Esophagus (tissue), 2 donors: ENCODE measurements around the gene CUX1. TPM values are rescaled to one million over a fixed set of nuclear protein-coding genes. Genes with fewer than 3 reads are reported as not detected.
"Not testable (repeated sequence)": the region's sequence is repeated elsewhere in the genome, so short reads cannot be mapped to it uniquely, and the experiment has no call there.

ENCODE experiments used
- H3K27ac ChIP-seq, 2 donors: one replicate each; pipeline ENCODE4 v1.5.1; 2013; ENCODE audit warnings: low read depth in 2 of 2, mild to moderate bottlenecking in 2 of 2, inconsistent platforms in 1 of 2, low read length in 1 of 2, moderate library complexity in 1 of 2
- H3K27me3 ChIP-seq, 2 donors: one replicate each; pipeline ENCODE4 v1.6.1; 2013; ENCODE audit warnings: low read length in 2 of 2, control low read depth in 1 of 2, mild to moderate bottlenecking in 1 of 2; ENCODE audit not compliant: insufficient read depth in 2 of 2, control insufficient read depth in 1 of 2
- H3K36me3 ChIP-seq, 2 donors: one replicate each; pipeline ENCODE4 v1.6.1; 2013; ENCODE audit warnings: low read length in 1 of 2; ENCODE audit not compliant: control insufficient read depth in 2 of 2, insufficient read depth in 2 of 2
- H3K4me1 ChIP-seq, 2 donors: one replicate each; pipeline ENCODE4 v1.6.1; 2013; ENCODE audit warnings: low read length in 1 of 2; ENCODE audit not compliant: control insufficient read depth in 2 of 2, insufficient read depth in 2 of 2
- H3K4me3 ChIP-seq, 2 donors: one replicate each; pipeline ENCODE4 v1.5.1; 2013; ENCODE audit warnings: low read length in 2 of 2, mild to moderate bottlenecking in 2 of 2, low read depth in 1 of 2, moderate library complexity in 1 of 2
- H3K9me3 ChIP-seq, 2 donors: one replicate each; pipeline ENCODE4 v1.6.1; 2013; ENCODE audit warnings: mild to moderate bottlenecking in 2 of 2, low read depth in 1 of 2, low read length in 1 of 2, moderate library complexity in 1 of 2; ENCODE audit not compliant: control insufficient read depth in 2 of 2, insufficient read depth in 1 of 2
- WGBS, 2 donors: extraction: QIAGEN DNeasy Blood & Tissue Kit; methylation state at CpG; one replicate each; pipeline ENCODE4 v1.1.7; 2013; 5-methylcytosine and 5-hydroxymethylcytosine counted together
- polyA plus RNA-seq, 2 donors: library from polyadenylated mRNA; stranded (reverse); fragments of 200-250 nt; gene quantifications; one replicate each; pipeline ENCODE4 v1.2.3, GENCODE V29; 2013
- donor health status: healthy with polysubstance abuse.
- donor health status: Bipolar disorder and iron deficiency.

The CUX1 gene
- polyA plus RNA-seq, 2 donors = 19.6 to 21.7 TPM

GRCh38 chr7:101978683-101979082 is 161.3 kb downstream of the CUX1 start:
- H3K4me3 ChIP-seq = no peak overlapping the region
- H3K27me3 ChIP-seq = no peaks in the 10 kb centered on the region
- WGBS, 2 donors = 88 to 90% methylated on average over 10 of the region's 10 CpGs
- no peaks in the 10 kb centered on the region for H3K4me1 ChIP-seq
- no peak overlapping the region for H3K27ac ChIP-seq
- H3K9me3 ChIP-seq = no peaks in the 10 kb centered on the region
- no peaks in the 10 kb centered on the region for H3K36me3 ChIP-seq

GRCh38 chr7:101983147-101983811 is 165.9 kb downstream of the CUX1 start:
- peaks cover 3 to 8% of the 10 kb centered on the region in 2 donors for H3K4me1 ChIP-seq

GRCh38 chr7:101984133-101984879 is 166.9 kb downstream of the CUX1 start:
- no peaks in the 10 kb centered on the region for H3K27me3 ChIP-seq
- peaks cover 3 to 8% of the 10 kb centered on the region in 2 donors for H3K4me1 ChIP-seq
- no peak overlapping the region for H3K4me3 ChIP-seq
- no peaks in the 10 kb centered on the region for H3K36me3 ChIP-seq
- WGBS, 2 donors = 91 to 93% methylated on average over 18 of the region's 18 CpGs
- H3K9me3 ChIP-seq = no peaks in the 10 kb centered on the region
- H3K27ac ChIP-seq = no peak overlapping the region

More at GRCh38 chr7:101983147-101983811, 165.9 kb downstream of the CUX1 start:
- Histone ChIP-seq H3K4me3 (no peak overlapping the region), H3K36me3 (no peaks in the 10 kb centered on the region), H3K9me3 (no peaks in the 10 kb centered on the region), H3K27ac (no peak overlapping the region), H3K27me3 (no peaks in the 10 kb centered on the region)
- 91 to 92% methylated on average over 4 of the region's 4 CpGs for WGBS, 2 donors

GRCh38 chr7:101985057-101985902 is 167.9 kb downstream of the CUX1 start:
- Histone ChIP-seq H3K27ac (peak overlapping the region in 1 of 2 donors; percentile 24), H3K4me1 (peaks cover 3 to 8% of the 10 kb centered on the region in 2 donors), H3K9me3 (no peaks in the 10 kb centered on the region), H3K27me3 (no peaks in the 10 kb centered on the region), H3K4me3 (no peak overlapping the region), H3K36me3 (no peaks in the 10 kb centered on the region)
- 81 to 82% methylated on average over 14 of the region's 14 CpGs for WGBS, 2 donors

- peak overlapping the region in 1 of 2 donors; percentile 11 for H3K27ac ChIP-seq
- no peaks in the 10 kb centered on the region for H3K9me3 ChIP-seq
- no peaks in the 10 kb centered on the region for H3K27me3 ChIP-seq
- no peaks in the 10 kb centered on the region for H3K36me3 ChIP-seq
- H3K4me3 ChIP-seq = no peak overlapping the region
- H3K4me1 ChIP-seq = peaks cover 3 to 8% of the 10 kb centered on the region in 2 donors
- 77 to 79% methylated on average over 16 of the region's 16 CpGs for WGBS, 2 donors
Observed at GRCh38 chr7:101985903-101986734, 168.7 kb downstream of the CUX1 start.

- Histone ChIP-seq H3K4me1 (peaks cover 3 to 8% of the 10 kb centered on the region in 2 donors), H3K27me3 (no peaks in the 10 kb centered on the region), H3K36me3 (no peaks in the 10 kb centered on the region), H3K4me3 (no peak overlapping the region), H3K27ac (no peak overlapping the region), H3K9me3 (no peaks in the 10 kb centered on the region)
- WGBS, 2 donors = 89 to 91% methylated on average over 13 of the region's 13 CpGs
Observed at GRCh38 chr7:101987494-101987893, 170.1 kb downstream of the CUX1 start.

DNA sequence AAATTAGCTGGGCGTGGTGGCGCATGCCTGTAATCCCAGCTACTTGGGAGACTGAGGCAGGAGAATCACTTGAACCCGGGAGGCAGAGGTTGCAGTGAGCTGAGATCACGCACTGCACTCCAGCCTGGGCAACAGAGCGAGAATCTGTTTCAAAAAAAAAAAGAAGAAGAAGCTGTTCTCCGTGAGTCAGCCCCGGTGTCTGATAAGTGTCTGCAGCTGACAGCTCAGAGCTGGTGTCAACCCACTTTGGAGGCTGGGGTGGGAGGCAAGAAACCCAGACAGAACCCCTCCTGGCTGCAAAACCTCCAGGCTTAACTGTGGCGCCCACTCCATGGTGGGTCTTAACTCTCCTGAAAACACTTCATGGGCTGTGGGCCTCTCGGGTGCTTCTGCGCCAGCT is 170.6 kb downstream of the CUX1 start:
- H3K27me3 ChIP-seq, H3K27ac ChIP-seq, H3K4me1 ChIP-seq, H3K9me3 ChIP-seq, H3K4me3 ChIP-seq, H3K36me3 ChIP-seq: not testable (repeated sequence)
- 89 to 93% methylated on average over 9 to 10 of the region's 10 CpGs for WGBS, 2 donors

DNA sequence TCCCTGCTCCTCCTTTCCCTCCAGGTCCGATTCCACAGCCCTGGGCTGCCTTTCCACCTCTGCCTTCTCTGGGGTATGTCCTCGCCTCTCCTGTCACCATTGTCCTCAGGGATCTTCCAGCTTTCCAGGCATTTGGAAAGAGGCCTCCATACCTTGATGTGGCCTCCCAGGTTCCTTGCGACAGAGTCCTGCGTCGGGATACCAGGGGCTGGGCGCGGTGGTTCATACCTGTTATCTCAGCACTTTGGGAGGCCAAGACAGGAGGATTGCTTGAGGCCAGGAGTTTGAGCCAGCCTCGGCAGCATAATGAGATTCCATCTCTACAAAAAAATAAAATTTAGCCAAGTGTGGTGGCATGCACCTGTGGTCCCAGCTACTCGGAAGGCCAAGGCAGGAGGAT is 171.1 kb downstream of the CUX1 start:
- H3K9me3 ChIP-seq = no peaks in the 10 kb centered on the region
- no peaks in the 10 kb centered on the region for H3K36me3 ChIP-seq
- H3K4me3 ChIP-seq = no peak overlapping the region
- 93 to 96% methylated on average over 9 of the region's 9 CpGs for whole genome bisulfite sequencing, 2 donors
- no peaks in the 10 kb centered on the region for H3K27me3 ChIP-seq
- H3K27ac ChIP-seq = no peak overlapping the region
- peaks cover 3 to 8% of the 10 kb centered on the region in 2 donors for H3K4me1 ChIP-seq

- Histone ChIP-seq H3K4me1 (peaks cover 3 to 8% of the 10 kb centered on the region in 2 donors), H3K27ac (no peak overlapping the region), H3K27me3 (no peaks in the 10 kb centered on the region), H3K36me3 (no peaks in the 10 kb centered on the region), H3K4me3 (no peak overlapping the region), H3K9me3 (no peaks in the 10 kb centered on the region)
- 94 to 97% methylated on average over 20 of the region's 20 CpGs for WGBS, 2 donors
Observed at GRCh38 chr7:101989101-101989500, 171.7 kb downstream of the CUX1 start.
